HG03439 (cell line): ENCODE measurements around the gene NPAS3.

ENCODE experiments used
- ATAC-seq: cut with Tn5 transposase; IDR thresholded peaks from one replicate; pipeline ENCODE4 v1.9.1; 2021; ENCODE audit warnings: mild to moderate bottlenecking, moderate library complexity; ENCODE audit not compliant: unreplicated experiment

Gene NPAS3

DNA sequence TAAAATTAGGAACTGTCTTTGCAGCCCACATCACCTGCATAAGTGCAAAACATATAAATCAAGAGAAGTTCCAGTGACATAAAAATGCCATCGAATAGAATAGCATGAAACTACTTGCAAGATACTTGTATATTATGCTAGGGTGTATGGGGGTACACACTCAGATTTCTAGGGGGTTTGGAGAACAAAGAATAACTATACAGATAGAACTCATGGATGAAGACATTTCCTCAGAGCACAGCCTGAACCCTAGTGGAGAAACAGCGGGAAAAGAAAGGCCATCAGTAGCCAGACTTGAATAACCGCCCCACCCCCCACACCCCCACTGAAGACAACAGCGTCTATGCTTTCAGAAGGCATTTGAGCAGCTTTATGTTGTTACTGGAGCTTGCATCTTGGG is 425.8 kb downstream of the NPAS3 start:
- ATAC-seq = no peak

DNA sequence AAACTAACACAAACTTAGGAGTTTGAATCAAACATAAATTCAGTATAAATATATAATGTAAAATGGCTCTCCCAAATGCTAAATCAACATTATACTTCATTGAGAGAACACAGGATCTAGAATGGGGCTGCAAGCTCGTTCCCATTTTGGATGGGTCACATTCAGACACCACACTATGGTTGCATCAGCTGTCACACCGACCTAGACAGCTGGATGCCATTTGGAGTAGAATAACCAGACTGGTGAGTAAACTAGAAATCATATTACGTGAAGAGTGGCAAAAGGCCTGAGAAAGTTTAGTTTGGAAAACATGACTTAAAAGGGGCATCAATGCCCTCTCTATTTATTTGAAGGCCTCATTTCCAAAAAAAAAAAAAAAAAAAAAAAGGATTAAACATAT is 430.4 kb downstream of the NPAS3 start:
- no peak for ATAC-seq

DNA sequence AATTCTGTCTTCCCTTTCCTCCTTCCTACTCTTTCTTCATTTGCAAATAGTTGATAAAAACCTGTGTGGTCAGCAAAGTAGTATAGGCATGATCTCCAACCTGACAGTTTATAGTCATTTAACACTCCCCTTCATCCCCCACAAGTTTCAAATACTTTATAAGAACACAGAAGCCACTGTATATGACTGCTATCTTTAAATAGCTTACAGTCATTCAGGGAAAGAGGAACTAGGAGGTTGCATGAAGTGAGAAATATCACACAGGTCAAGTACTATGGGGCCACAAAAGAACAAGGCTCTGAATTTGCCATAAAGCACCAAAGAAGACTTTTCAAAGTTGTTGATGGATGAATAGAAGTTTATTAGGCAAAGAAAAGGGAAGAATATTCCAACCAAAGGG is 431.3 kb downstream of the NPAS3 start:
- ATAC-seq = peak; percentile 81

DNA sequence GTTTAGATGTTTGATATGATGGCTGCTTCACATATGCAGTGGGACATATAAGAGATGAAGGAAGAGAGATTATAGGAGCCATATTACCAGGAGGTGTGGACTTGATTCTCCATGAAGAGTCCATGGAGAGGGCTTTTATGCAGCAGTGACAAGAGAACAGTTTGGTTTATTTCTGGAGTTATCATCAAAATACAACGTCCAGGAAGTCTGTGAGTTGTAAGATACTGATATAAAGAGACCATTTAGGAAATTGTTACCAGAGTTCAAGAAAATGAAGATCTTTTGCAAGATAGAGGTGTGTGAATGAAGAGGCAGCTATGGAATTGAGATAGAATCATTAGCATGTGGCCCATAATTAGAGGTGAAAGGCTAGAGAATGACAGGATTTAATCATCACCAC is 431.7 kb downstream of the NPAS3 start:
- no peak for ATAC-seq

DNA sequence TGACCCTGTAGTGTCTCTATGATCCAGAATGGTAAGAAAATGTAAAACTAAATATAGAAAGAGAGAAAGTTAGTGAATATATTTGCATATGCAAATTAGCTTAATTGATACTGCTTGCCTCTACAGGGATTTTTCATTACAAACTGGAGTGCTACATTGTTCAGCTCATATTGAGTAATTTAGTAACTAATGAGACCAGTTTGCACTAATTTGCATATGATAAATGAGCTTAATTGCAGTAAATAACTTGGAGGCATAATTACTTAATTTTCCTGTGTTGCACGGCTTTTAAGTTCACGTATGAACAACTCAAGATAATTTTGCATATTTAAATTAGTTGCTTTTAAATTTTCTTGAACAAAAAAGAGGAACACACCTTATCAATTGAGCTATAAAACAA is 436.5 kb downstream of the NPAS3 start:
- ATAC-seq = no peak

DNA sequence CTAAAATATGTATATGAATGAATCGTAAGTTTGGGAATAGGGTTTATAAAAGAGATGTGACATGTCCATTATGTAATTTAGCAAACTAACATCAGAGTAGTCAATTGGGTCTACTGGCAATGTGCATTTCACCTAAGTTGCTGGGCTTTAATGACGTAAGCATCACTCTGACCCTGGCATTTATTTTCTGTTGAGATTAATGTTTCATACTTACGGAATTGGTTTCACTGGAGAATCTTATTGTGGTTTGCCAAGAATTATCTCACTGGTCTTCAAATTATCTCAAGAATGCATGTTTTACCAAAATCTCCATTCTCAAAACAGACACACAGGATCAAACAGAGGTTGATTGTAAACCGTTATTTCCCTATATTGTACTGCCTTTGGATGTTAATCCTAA is 437.1 kb downstream of the NPAS3 start:
- ATAC-seq = no peak

DNA sequence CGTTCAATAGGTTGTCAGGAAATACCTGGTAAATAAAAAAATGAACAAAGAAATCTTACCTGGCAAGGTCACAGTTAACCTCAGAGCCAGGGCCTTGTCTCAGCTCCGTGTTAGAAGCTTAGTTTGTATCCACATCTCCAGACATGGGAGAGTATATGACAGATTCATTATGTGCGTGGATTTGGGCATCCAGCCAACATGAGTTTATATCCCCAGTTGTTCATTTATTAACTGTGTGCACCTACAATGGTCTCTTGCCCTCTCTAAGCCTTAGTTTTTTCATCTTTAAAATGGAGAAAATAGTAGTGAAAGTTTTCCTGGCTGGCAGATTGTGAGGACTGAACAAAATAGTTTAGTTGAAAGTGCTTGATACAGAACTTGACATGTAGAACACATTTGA is 437.8 kb downstream of the NPAS3 start:
- ATAC-seq = no peak

DNA sequence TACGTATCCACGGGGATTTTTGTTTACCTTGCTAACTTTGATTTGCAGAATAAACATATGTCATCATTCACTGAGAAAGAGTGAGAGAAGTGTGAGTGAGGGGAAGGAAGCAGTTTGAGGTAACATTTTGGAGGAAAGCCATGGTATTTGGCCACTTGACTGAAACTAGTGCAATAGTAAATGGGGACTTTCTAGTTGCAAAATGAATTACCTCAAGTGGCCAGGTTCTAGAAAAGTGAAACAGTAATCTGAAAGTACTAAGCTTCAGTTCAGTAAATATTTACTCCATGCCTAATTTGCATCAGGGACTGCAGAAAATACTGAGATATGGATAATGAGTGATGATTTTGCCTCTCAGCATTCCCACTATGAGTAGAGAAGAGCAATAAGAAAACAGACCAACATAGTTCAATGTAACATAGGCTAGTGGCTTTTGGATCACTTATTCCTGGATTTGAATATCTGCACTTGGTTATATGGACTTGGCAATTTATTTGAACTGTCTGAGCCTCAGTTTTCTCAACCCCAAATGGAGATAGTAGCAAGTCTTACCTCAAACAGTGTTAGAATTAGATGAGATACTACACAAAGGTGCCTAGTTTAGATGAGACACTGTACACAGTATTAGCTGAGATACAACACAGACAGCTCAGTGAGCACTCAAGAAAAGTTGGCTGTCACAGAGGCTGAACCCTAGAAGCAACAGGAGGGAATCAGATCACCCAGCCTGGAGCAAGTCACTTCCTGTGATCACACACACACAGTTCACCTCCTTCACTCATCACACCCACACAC is 439.1 kb downstream of the NPAS3 start:
- no peak for ATAC-seq

DNA sequence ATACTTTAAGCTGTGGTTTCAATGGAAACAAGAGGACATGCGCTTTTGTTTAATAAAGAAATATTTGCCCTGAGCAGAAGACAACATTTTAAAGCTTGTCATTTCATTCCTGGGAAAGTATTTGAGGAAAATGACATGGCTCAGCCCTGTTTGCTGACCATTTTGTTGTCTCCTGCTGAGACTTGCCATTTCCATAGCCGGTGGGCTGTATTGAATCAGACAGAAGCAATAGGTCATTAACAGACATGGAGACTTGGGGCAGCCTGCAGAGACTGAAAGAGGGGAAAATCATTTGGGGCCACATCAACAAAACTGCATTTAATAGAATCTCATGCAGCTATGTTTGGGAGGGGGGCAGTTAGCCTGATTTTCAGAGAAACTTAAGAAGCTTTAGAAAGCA is 443.0 kb downstream of the NPAS3 start:
- no peak for ATAC-seq

DNA sequence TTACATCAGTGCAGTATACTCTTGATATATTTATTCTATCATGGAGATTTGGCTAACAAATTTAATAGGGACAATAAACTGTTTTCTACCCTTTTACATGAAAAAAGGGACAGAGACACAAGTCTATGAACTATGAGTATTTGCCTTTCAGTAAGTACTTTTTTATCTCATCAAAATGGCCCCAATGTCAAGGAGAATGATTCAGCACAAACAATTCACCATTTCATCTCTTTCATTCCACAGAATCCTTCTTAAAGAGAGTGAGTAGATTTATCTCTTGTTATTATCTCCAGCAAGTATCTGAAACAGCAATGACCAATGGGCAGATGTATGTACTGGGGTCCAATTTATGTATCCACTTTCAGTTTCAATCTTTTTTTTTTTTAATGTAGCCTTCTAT is 447.5 kb downstream of the NPAS3 start:
- ATAC-seq = no peak

DNA sequence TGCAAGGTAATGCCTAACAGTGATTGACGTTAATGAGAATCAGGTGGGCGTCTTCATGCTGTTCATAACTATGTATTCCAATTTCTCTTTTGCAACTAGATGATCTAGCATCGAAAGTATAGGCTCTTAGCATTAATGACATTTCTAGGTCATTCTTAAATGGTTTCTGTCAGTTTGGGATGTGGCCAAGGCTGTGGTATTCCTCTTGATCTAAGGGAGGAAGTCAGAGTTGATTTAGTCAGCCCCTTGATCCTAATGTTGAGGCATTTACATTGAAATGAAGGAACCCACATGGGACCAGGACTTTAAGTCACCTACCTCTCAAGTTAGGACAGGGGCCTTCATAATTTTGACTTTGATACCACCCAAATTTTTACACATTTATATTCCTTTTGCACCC is 448.1 kb downstream of the NPAS3 start:
- no peak for ATAC-seq

DNA sequence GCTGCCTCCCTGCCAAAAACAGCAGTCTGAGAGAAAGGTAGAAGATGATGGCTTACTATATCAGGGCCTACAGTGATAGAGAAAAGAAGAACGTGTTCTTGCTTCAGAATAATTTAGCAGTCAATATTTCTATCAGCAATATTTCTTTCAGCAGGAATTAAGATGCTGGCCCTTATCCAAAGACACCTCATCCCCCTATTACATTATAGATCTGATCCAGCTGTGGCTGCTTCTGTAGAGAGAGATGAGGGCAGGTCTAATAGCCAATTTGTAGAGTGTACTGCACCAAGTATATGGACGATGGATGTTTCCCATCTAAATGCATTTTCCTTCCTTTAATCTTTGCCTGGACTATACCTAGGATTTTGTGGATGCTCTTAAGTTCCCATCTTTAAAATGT is 451.7 kb downstream of the NPAS3 start:
- no peak for ATAC-seq

DNA sequence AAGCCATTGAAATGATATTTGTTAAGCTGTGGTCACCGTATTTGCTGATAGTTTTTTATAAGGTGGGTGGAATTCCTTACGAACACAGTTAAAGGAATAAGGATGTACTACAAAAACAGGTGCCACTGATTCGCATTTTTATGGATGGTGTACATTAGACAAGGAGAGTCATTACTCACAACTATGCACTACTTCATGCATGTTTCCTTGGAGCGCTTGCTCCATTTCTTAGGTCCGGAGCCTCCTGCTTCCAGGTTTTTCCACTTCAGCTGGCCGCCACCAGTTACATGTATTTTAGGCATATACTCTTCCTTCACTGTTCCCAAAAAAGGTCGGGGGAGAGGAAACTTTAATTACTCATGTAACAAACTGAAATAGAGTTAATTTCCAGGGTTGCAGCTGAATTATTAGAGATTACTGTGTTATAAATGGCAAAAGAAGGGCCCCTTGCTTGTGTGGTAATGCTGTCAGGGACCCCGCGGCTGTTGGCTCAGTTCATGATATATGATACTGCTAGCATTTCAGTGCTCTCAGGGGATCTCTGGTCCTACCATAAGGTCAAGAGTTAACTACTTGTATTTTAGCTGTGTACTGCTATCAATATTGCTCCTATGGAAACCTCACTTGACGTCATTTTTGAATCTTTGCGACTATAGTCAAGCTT is 454.7 kb downstream of the NPAS3 start:
- ATAC-seq = no peak

DNA sequence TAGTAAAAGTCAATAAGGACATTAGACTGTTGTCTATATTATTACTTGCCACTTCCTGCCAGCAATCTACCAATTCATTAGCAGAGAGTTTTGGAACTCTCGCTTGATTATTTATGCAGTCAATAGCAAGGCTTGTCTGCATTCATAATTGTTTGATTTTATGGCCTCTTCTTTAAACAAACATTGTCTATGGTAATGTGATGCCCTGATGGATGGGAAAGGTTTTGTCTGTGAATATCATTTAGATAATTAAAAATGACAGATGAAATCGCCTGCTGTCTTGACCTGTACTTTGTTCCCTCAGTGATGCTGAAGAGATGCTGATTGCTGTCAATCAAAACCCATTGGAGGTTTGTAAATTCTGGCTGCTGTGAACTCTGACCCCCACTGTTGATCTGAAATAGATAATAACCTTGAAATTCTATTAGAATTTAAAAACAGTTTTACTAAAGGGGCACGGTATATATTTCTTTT is 455.3 kb downstream of the NPAS3 start:
- no peak for ATAC-seq

DNA sequence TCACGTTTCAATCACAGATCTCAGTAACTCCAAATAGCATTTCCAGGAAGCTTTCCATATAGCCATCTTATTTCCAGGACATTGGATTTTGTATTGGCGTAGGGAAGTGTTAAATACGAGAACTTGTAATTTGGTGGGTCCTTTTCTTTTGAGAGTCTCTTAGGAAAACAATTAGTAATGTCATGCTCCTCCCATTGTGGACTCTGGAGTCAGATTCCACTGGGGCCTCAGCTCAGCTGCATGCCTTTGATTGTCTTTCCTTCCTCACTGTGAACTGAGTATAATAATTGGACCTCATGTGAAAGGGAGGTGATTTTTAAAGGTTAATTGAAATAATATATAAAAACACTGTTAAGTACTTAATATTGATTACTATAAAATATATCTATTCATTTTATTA is 462.6 kb downstream of the NPAS3 start:
- no peak for ATAC-seq

DNA sequence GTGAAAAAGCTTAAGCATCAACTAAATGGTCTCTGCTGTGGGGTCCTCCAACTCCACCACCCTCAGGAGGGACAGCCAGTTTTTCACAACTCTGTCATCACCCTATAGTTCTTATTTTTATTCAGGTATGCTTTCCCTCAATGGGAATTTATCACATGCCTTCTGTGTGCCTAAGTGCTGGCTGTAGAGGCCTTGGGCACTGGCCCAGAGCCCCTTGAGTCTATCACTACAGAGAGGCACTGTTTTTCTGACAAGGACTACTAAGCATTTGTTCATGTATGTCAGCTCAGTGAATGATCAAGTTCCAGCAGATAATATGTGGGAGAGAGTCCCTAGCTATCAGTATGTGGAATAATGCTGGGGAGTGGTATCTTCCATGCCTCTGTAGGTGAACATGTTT is 463.9 kb downstream of the NPAS3 start:
- no peak for ATAC-seq

DNA sequence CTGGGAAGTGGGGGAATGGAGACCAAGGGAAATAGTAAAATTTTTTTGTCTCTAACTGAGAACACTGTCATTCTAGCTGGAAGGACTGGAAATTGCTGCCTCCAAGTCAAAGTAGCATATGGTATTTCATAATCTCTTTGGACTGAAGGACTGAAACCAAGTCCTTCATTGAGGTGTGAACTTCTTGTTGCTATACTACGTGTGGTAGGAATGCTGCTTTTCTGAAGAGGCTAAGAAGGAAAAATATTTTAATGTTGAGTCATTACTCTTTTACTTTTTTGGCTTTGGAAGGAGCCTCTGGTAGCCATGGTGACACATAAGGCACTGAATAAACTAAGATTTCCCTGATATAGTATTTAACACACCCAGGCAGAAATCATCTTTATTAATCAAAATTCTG is 465.4 kb downstream of the NPAS3 start:
- no peak for ATAC-seq

DNA sequence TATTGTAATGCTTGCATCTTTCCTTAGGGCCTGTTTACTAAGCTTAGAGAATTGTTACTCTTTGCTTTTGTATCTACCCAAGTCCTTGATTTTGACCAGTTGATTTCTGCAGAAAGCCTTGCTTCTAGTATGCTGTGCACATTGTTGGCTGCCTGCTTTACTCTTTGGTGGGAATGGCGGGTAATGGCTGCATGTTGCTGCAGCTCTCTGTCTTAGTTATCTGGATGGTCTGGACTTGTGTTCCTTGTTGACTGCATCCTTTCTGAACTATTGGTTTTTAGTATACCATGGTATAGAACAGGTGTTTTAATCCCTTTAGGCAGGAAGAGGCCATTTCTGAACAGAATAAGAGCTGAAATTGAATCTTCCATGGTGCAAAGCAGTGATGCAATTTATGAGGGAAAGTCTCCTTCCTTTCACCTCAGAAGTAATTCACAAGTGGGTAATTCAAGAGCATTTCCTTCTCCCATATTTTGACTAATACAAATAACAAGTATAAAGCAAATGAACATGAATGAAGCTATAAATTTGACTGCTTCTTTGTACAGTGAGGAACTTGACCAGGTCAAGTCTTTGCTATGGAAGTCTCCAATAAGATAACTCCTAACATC is 466.4 kb downstream of the NPAS3 start:
- no peak for ATAC-seq

DNA sequence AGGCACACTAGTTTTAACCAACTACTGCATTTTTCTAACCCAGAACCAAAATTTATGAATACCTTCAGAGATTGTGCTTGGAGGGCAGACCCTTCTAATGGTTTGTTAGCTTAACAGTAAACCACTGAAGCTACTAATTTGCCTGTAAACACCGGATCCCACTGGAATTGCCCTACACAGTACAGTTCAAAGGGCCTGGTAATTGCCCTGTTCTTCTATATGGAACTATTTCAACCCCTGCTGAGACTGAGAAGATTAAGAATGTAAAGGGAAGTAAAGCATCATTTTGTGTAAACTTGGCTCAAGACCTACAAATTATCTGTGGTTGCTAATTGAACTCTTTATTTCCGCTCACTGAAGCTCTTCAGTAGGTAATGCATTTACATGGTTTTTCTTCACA is 468.1 kb downstream of the NPAS3 start:
- no peak for ATAC-seq

DNA sequence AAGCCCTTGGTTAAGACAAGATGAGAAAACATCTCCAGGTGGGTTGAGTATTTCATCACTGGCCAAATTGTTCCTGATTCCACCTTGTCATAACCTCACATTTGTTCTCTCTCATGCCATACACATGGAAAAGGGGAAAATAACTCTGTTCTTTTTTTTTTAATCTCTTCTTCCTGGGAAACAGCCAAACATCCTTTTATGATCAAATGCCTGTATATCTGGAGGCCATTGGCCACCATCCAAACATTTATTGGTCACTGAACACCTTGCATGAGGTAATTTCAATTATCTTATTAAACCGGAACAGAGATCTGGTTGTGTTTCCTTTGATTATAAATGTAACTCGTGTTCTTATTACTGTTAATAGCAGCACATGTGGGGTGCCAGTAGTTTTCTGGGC is 469.6 kb downstream of the NPAS3 start:
- ATAC-seq = no peak

DNA sequence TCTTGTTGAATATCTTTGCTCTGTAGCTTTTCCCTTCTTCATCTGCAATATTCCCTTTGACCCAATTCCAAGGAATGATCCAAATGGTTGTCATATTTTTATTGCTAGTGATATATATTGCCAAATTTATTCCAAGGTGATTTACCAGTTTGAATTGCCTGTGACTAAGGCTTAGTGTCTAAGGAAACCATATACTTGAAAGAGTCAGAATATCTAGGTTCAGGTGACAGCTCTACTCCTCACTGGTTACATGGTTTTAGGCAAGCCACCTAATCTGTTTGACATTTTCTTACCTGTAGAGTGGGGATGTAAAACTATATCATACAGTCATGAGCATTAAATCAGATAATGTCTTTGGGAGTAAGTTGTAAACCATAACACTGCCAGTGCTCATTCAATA is 473.8 kb downstream of the NPAS3 start:
- no peak for ATAC-seq

DNA sequence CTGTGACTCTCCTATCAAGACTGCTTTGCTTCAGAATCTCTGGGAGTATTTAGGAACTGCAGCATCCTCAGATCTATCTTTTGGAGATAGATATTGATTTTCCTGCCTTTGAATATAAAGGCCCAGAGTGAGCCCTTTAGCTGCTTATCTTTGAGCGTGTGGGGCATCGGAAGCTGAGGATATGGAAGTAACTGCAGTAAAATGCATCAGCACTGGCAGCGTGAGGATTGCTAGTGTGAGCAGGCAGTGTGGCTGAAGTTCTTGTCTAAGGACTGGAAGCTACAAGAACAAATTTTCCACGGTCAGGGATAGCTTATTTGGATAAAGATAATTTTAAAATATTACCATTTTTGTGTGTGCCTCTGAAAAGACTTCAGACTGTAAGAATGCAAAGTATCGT is 474.7 kb downstream of the NPAS3 start:
- ATAC-seq = no peak
